GM19238 (cell line): Measurements from ENCODE around the gene CALR.
A peak's percentile ranks its signal among the peaks of the same experiment; 100 is the strongest.
"Not testable (repeated sequence)": the region's sequence is repeated elsewhere in the genome, so short reads cannot be mapped to it uniquely, and the experiment has no call there.

Source experiments
- DNase-seq: peaks from one replicate; pipeline ENCODE4 v3.0.0; 2011; ENCODE audit warnings: low spot score; ENCODE audit not compliant: insufficient read length

Gene CALR

GRCh38 chr19:12933287-12934072 is 4.9 kb upstream of the CALR start, which contains the start of gene FARSA:
Gene FARSA (minus strand): TSS chr19:12933711. CDS start chr19:12933696, 15 bp downstream.
- peak; percentile 87 for DNase-seq

GRCh38 chr19:12935071-12935470 is 3.3 kb upstream of the CALR start:
- DNase-seq: no peak

GRCh38 chr19:12936582-12936981 is 1.8 kb upstream of the CALR start:
- DNase-seq: no peak

GRCh38 chr19:12937093-12937926 is 1.1 kb upstream of the CALR start:
- DNase-seq: no peak

- DNase-seq: no peak
Observed at GRCh38 chr19:12938779-12939601, 581 bp downstream of the CALR start.

- DNase-seq: no peak
Observed at GRCh38 chr19:12939975-12940423, 1.6 kb downstream of the CALR start.

- DNase-seq: no peak
Observed at GRCh38 chr19:12940897-12941296, 2.5 kb downstream of the CALR start.

- no peak for DNase-seq
Observed at GRCh38 chr19:12943437-12944044, 5.1 kb downstream of the CALR start.

- DNase-seq: no peak
Observed at GRCh38 chr19:12944104-12944674, 5.8 kb downstream of the CALR start.

- DNase-seq: peak; percentile 92
Observed at GRCh38 chr19:12945479-12946091, 7.2 kb downstream of the CALR start, which contains the start of gene RAD23A. Gene RAD23A (plus strand): TSS chr19:12945862. CDS start chr19:12945949, 87 bp downstream.

- DNase-seq: no peak
Observed at GRCh38 chr19:12946092-12946721, 7.8 kb downstream of the CALR start.

GRCh38 chr19:12946731-12947496 is 8.5 kb downstream of the CALR start:
- no peak for DNase-seq

- DNase-seq: no peak
Observed at GRCh38 chr19:12947702-12948611, 9.5 kb downstream of the CALR start.

GRCh38 chr19:12948612-12949362 is 10.4 kb downstream of the CALR start:
- no peak for DNase-seq

GRCh38 chr19:12949363-12950283 is 11.2 kb downstream of the CALR start:
- DNase-seq: no peak

- not testable (repeated sequence) for DNase-seq
Observed at GRCh38 chr19:12952050-12952449, 13.6 kb downstream of the CALR start.
